ENCODE data around the gene NUFIP2.
A peak's percentile ranks its signal among the peaks of the same experiment; 100 is the strongest.

Gene NUFIP2

DNA sequence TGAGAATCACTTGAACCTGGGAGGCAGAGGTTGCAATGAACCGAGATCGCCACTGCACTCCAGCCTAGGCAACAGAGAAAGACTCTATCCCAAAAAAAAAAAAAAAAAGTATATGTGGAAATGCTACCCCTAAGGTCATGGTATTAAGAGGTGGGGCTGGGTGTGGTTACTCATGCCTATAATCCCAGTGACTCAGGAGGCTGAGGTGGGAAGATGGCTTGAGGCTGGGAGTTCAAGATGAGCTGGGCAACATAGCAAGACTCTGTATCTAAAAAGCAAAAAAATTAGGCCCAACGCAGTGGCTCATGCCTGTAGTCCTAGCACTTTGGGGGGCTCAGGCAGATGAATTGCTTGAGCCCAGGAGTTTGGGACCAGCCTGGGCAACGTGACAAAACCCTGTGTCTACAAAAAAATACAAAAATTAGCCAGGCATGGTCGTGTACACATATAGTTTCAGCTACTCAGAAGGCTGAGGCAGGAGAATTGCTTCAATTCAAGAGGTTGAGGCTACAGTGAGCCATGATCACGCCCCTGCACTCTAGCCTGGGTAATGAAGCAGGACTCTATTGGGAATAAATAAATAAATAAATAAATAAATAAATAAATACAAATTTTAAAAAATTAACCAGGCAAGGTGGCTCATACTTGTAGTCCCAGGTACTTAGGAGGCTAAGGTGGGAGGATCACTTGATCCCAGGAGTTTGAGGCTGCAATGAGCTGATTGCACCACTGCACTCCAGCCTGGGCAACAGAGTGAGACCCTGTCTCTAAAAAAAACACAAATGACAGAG is 32.3 kb upstream of the NUFIP2 start:
- no peak overlapping the region for H3K27ac ChIP-seq
- TF ChIP-seq, protein P1, sequence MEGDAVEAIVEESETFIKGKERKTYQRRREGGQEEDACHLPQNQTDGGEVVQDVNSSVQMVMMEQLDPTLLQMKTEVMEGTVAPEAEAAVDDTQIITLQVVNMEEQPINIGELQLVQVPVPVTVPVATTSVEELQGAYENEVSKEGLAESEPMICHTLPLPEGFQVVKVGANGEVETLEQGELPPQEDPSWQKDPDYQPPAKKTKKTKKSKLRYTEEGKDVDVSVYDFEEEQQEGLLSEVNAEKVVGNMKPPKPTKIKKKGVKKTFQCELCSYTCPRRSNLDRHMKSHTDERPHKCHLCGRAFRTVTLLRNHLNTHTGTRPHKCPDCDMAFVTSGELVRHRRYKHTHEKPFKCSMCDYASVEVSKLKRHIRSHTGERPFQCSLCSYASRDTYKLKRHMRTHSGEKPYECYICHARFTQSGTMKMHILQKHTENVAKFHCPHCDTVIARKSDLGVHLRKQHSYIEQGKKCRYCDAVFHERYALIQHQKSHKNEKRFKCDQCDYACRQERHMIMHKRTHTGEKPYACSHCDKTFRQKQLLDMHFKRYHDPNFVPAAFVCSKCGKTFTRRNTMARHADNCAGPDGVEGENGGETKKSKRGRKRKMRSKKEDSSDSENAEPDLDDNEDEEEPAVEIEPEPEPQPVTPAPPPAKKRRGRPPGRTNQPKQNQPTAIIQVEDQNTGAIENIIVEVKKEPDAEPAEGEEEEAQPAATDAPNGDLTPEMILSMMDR (conservative IDR thresholded peaks at IDR 0.05) = no peak
- TF ChIP-seq ZFX (IDR thresholded peaks at IDR 0.05) = no peak

DNA sequence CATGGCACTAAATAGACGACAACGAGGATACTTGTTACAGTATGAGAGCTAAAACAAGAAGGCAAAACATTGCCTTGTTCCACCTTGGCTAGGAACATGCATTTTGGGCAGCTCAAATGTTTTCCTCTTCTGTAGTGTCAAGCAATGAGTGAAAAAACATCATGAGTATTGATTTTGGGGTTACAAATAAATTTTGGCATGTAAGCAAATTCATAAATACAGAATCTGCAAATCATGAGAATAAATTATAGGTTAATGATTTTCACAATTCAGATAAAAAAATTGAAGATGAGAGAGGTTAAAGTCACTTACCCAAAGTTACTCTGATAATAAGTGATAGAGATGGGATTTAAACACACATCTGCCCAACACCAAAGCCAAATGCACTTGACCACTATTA is 28.4 kb upstream of the NUFIP2 start:
- TF ChIP-seq ZFX (IDR thresholded peaks at IDR 0.05) = no peak
- TF ChIP-seq, protein P1 (conservative IDR thresholded peaks at IDR 0.05) = no peak
- H3K27ac ChIP-seq = no peak overlapping the region

DNA sequence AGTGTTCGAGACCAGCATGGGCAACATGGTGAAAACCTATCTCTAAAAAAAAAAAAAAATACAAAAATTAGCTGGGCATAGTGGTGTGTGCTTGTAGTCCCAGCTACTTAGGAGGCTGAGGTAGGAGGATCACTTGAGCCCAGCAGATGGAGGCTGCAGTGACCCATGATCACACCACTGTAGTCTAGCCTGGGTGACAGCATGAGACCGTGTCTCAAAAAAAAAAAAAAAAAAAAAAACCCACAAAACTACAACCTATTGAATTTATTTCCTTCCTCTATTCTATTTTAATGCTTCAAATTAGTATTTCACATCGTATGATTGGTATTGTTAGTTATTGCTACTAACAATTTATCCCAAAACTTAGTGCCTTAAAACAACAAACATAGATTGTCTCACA is 9.4 kb upstream of the NUFIP2 start:
- TF ChIP-seq, protein P1 (conservative IDR thresholded peaks at IDR 0.05) = no peak
- TF ChIP-seq ZFX (IDR thresholded peaks at IDR 0.05) = no peak
- H3K27ac ChIP-seq = no peak overlapping the region

DNA sequence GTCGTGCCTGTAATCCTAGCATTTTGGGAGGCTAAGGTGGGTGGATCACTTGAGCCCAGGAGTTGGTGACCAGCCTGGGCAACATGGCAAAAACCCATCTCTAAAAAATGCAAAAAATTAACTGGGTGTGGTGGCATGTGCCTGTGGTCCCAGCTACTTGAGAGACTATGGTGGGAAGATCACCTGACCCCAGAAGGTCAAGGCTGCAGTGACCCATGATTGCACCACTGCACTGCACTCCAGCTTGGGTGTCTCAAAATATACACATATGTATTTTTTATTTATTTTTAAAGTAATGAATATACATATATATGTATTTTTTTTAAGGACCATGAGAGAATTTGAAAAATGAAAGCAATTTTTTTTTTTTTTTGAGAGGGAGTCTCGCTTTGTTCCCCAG is 5.1 kb upstream of the NUFIP2 start:
- TF ChIP-seq, protein P1 (conservative IDR thresholded peaks at IDR 0.05) = no peak
- no peak for TF ChIP-seq ZFX (IDR thresholded peaks at IDR 0.05)
- H3K27ac ChIP-seq = no peak overlapping the region

DNA sequence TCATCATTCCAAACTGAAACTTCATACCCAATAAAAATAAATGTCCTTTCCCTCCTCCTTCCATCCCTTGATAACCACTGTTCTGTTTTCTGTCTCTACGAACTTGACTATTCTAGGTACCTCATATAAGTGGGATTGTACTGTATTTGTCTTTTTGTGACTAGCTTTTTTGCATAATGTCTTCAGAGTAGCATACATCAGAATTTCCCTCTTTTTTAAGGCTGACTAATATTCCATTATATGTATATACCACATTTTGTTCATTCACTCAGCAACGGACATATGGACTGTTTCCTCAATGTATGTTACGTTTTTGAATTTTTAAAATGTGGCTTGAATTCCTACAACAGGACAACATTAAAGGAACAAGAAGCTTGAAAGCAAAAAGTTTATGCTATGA is 1.5 kb upstream of the NUFIP2 start:
- TF ChIP-seq, protein P1 (conservative IDR thresholded peaks at IDR 0.05) = no peak
- no peak for TF ChIP-seq ZFX (IDR thresholded peaks at IDR 0.05)
- H3K27ac ChIP-seq = no peak overlapping the region

DNA sequence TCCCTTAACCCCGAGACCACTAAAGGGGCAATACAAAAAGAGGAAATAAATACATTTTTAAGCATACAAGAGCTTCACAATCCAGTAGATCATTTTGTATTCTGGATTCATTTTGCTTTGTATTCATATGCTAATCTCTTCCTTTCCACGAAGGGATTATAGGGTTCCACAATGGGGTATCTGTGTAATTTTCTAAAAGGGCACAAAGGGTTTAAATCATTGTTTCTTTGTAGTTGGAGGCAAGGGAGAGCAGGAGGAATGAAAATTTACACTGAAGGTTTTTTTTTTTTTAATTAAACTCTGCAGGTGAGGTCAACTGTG is 592 bp upstream of the NUFIP2 start:
- H3K27ac ChIP-seq = peak overlapping the region; percentile 98
- TF ChIP-seq, protein P1 (conservative IDR thresholded peaks at IDR 0.05) = no peak
- TF ChIP-seq ZFX (IDR thresholded peaks at IDR 0.05) = no peak

DNA sequence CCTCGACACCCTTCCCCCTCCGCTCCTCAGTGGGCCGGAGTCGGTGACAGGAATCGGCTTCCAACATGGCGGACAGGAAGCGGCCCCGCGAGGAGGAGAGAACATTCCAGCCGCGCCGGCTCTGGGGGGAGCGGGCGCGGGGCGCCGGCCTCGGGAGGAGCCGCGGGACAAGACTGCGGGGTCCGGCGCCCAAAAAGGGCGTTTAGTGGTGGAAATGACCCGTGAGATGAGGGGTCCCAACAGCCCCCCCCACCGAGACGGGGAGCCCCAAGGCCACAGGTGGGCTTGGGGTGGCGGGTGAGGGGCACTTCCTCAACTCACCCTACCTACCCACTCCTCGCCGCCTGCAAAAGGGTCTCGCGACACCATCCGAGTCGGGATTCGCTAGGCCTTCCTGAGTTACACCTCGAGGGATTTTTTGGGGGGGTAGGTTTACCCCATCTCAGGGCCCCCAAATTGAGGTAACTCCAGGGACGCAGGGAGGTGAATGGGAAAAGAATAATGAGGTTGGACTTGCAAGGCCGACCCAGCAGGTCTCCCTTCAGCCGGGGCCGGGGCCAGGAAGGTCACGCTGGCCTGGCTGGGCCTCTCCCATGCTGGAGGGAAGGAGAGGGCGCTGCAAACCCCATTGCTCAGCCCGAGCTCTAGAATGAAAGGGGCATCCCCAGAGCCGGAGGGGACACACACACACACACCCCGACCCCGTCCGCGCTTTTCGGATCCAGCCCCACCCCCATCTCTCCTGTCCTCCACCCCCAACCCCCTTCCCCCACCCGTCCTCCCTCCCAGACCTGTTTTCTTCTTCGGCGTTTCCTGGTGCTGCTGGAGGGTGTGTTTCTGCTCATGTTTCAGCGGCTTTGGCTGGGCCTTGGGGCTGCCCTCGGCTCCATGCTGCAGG is 707 bp downstream of the NUFIP2 start:
- H3K27ac ChIP-seq = peak overlapping the region; percentile 98
- peak; percentile 69 for TF ChIP-seq ZFX (IDR thresholded peaks at IDR 0.05)
- TF ChIP-seq, protein P1 (conservative IDR thresholded peaks at IDR 0.05) = no peak
